SK-N-SH (cell line): Measurements from ENCODE around the gene AGAP1. TPM values are rescaled to one million over a fixed set of nuclear protein-coding genes. Genes with fewer than 3 reads are reported as not detected.

Source experiments
- CTCF ChIA-PET: fragments of 300-600, 350-600 bp; formaldehyde crosslinking; extraction: SDS; loops from one replicate; lab custom pipeline; 2021; lab: Yijun Ruan, JAX
- POLR2A ChIA-PET: fragments of 350-600 bp; sonication (Branson Sonifier 250); formaldehyde crosslinking; extraction: SDS; loops from one replicate; lab custom pipeline; 2020; ENCODE audit warnings: antibody characterized with exemption, inconsistent platforms; lab: Yijun Ruan, JAX
- DNase-seq: peaks from one replicate; pipeline ENCODE4 v3.0.0; 2012
- H2AFZ ChIP-seq: fragments of 200-600 bp; sonication (generic); 2 replicates; pipeline ENCODE4 v1.8.1; 2016; ENCODE audit warnings: antibody characterized with exemption, mild to moderate bottlenecking, low read depth
- H3F3A ChIP-seq: fragments of 200-600 bp; sonication (generic); replicated peaks from 2 replicates; pipeline ENCODE3; 2016; ENCODE audit warnings: antibody characterized with exemption, mild to moderate bottlenecking; ENCODE audit not compliant: insufficient read depth
- H3K27ac ChIP-seq, 2 experiments: fragments of 200-500 bp in 1 of 2; fragments of 200-600 bp in 1 of 2; sonication (Bioruptor generic) in 1 of 2; sonication (generic), shearing (Covaris generic) in 1 of 2; 2 replicates each; pipeline versions ENCODE4 v1.5.1 to v1.6.1; 2014 to 2016; ENCODE audit warnings: low read depth in 2 of 2, inconsistent platforms in 1 of 2, low read length in 1 of 2, mild to moderate bottlenecking in 1 of 2, mixed read lengths in 1 of 2
- H3K27me3 ChIP-seq: fragments of 200-600 bp; sonication (generic), shearing (Covaris generic); 2 replicates; pipeline ENCODE4 v1.6.1; 2016; ENCODE audit warnings: mixed run types; ENCODE audit not compliant: insufficient read depth
- H3K36me3 ChIP-seq, 2 experiments: fragments of 200-500 bp in 1 of 2; fragments of 200-600 bp in 1 of 2; sonication (Bioruptor generic) in 1 of 2; sonication (generic) in 1 of 2; replicated peaks in 1 of 2; 2 replicates each; pipeline versions ENCODE3 to v1.5.1; 2014 to 2016; ENCODE audit warnings: low read length in 1 of 2, mild to moderate bottlenecking in 1 of 2; ENCODE audit not compliant: insufficient read depth in 2 of 2, control insufficient read depth in 1 of 2
- H3K4me1 ChIP-seq, 2 experiments: fragments of 200-500 bp in 1 of 2; fragments of 200-600 bp in 1 of 2; sonication (Bioruptor generic) in 1 of 2; sonication (generic), shearing (Covaris generic) in 1 of 2; 2 replicates each; pipeline versions ENCODE4 v1.5.1 to v1.6.1; 2014 to 2016; ENCODE audit warnings: low read depth in 1 of 2, low read length in 1 of 2, mixed run types in 1 of 2; ENCODE audit not compliant: insufficient read depth in 2 of 2, control insufficient read depth in 1 of 2
- H3K4me2 ChIP-seq: fragments of 200-600 bp; sonication (generic), shearing (Covaris generic); 2 replicates; pipeline ENCODE4 v1.6.1; 2017; ENCODE audit warnings: mixed run types
- H3K4me3 ChIP-seq, 2 experiments: fragments of 200-500 bp in 1 of 2; fragments of 200-600 bp in 1 of 2; sonication (Bioruptor generic) in 1 of 2; sonication (generic), shearing (Covaris generic) in 1 of 2; 2 replicates each; pipeline versions ENCODE4 v1.5.1 to v1.8.1; 2014 to 2016; ENCODE audit warnings: low read depth in 2 of 2, inconsistent platforms in 1 of 2, low read length in 1 of 2, mild to moderate bottlenecking in 1 of 2, mixed read lengths in 1 of 2, moderate library complexity in 1 of 2
- H3K79me2 ChIP-seq: fragments of 200-600 bp; sonication (generic); 2 replicates; pipeline ENCODE4 v1.8.1; 2017; ENCODE audit warnings: mild to moderate bottlenecking; ENCODE audit not compliant: insufficient read depth
- H3K9ac ChIP-seq: fragments of 200-600 bp; sonication (generic); 2 replicates; pipeline ENCODE4 v1.6.1; 2017; ENCODE audit warnings: mixed run types
- H3K9me2 ChIP-seq: fragments of 200-600 bp; sonication (generic); 2 replicates; pipeline ENCODE4 v1.6.1; 2017; ENCODE audit warnings: mixed run types
- H3K9me3 ChIP-seq: fragments of 200-600 bp; sonication (generic); 2 replicates; pipeline ENCODE4 v1.6.1; 2017; ENCODE audit warnings: mixed run types, mild to moderate bottlenecking, moderate library complexity
- H4K20me1 ChIP-seq: fragments of 200-600 bp; sonication (generic); 2 replicates; pipeline ENCODE4 v1.6.1; 2017; ENCODE audit warnings: mild to moderate bottlenecking, mixed run types; ENCODE audit not compliant: insufficient read depth
- ELF1 ChIP-seq: IDR thresholded peaks from 2 replicates; pipeline ENCODE4 v1.4.0; 2012
- EZH2phosphoT487 ChIP-seq: fragments of 200-600 bp; sonication (generic); IDR thresholded peaks from 2 replicates; pipeline ENCODE4 v1.6.1; 2017; ENCODE audit warnings: low read depth, mixed run types, mild to moderate bottlenecking, antibody characterized with exemption, moderate library complexity, borderline replicate concordance
- GABPA ChIP-seq: IDR thresholded peaks from 2 replicates; pipeline ENCODE4 v1.4.0; 2012; ENCODE audit warnings: low read depth, mild to moderate bottlenecking
- NRF1 ChIP-seq: IDR thresholded peaks from 2 replicates; pipeline ENCODE4 v1.6.1; 2012; ENCODE audit warnings: low read depth, mild to moderate bottlenecking, low read length
- RAD21 ChIP-seq: IDR thresholded peaks from 2 replicates; pipeline ENCODE4 v1.6.1; 2012; ENCODE audit warnings: mild to moderate bottlenecking, low read length
- SMC3 ChIP-seq: IDR thresholded peaks from 2 replicates; pipeline ENCODE4 v1.6.1; 2012; ENCODE audit warnings: low read depth, low read length, improper control_type of control experiment
- TEAD4 ChIP-seq: IDR thresholded peaks from 2 replicates; pipeline ENCODE4 v1.4.0; 2012; ENCODE audit warnings: mild to moderate bottlenecking, borderline replicate concordance; ENCODE audit not compliant: insufficient read depth
- WGBS: methylation state at CpG from one replicate; pipeline ENCODE4 v1.1.6; 2017; ENCODE audit warnings: low lambda C conversion rate; 5-methylcytosine and 5-hydroxymethylcytosine counted together
- polyA plus RNA-seq, 3 experiments: library from polyadenylated mRNA; depleted of rRNA; stranded (reverse); fragments of >200 nt; gene quantifications; 2 replicates each; pipeline ENCODE4 v1.2.3, GENCODE V29; 2012
- TF ChIP-seq, protein P1 (sequence below): IDR thresholded peaks from 2 replicates; pipeline ENCODE4; 2012
- TF ChIP-seq, protein P2 (sequence below): IDR thresholded peaks from 2 replicates; pipeline ENCODE4 v1.6.1; 2012; ENCODE audit warnings: mild to moderate bottlenecking, low read depth, low read length, moderate library complexity

Gene AGAP1
- polyA plus RNA-seq, 1 of the 3 experiments (the other 2 are of a cell fraction), result 8.8 TPM

DNA sequence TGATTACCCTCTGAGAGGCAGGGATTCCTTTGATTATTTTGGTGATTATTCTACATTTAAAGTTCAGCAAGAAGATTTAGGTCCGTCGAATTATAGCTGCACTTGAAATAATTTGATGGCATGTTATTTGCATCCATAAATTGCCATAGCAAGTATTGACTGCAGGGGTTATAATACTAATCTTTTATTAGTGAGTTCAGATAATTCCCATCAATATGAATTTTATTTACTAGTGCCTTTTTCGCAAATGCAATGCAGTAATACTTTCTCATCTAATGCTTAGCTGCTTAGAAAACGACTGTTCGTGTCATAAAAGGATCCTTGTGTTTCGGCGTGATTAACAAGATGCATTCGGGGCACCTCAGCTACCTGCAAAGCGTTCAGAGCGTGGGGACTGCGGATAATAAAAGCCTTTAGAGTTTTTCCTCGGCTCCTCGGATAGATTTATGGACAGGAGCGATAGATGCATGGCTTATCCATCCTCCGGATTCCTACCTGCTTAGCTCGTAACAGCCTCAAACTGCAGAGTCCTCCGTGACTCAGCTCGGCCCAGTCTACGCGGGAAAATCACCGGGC, 676.8 kb downstream of the AGAP1 start (continued):
- TF ChIP-seq, protein P1, sequence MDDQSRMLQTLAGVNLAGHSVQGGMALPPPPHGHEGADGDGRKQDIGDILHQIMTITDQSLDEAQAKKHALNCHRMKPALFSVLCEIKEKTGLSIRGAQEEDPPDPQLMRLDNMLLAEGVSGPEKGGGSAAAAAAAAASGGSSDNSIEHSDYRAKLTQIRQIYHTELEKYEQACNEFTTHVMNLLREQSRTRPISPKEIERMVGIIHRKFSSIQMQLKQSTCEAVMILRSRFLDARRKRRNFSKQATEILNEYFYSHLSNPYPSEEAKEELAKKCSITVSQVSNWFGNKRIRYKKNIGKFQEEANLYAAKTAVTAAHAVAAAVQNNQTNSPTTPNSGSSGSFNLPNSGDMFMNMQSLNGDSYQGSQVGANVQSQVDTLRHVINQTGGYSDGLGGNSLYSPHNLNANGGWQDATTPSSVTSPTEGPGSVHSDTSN, result no peak
- TF ChIP-seq RAD21 (no peak), GABPA (no peak), ELF1 (no peak), SMC3 (no peak), TEAD4 (no peak)
- TF ChIP-seq, protein P2, sequence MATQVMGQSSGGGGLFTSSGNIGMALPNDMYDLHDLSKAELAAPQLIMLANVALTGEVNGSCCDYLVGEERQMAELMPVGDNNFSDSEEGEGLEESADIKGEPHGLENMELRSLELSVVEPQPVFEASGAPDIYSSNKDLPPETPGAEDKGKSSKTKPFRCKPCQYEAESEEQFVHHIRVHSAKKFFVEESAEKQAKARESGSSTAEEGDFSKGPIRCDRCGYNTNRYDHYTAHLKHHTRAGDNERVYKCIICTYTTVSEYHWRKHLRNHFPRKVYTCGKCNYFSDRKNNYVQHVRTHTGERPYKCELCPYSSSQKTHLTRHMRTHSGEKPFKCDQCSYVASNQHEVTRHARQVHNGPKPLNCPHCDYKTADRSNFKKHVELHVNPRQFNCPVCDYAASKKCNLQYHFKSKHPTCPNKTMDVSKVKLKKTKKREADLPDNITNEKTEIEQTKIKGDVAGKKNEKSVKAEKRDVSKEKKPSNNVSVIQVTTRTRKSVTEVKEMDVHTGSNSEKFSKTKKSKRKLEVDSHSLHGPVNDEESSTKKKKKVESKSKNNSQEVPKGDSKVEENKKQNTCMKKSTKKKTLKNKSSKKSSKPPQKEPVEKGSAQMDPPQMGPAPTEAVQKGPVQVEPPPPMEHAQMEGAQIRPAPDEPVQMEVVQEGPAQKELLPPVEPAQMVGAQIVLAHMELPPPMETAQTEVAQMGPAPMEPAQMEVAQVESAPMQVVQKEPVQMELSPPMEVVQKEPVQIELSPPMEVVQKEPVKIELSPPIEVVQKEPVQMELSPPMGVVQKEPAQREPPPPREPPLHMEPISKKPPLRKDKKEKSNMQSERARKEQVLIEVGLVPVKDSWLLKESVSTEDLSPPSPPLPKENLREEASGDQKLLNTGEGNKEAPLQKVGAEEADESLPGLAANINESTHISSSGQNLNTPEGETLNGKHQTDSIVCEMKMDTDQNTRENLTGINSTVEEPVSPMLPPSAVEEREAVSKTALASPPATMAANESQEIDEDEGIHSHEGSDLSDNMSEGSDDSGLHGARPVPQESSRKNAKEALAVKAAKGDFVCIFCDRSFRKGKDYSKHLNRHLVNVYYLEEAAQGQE, result no peak

DNA sequence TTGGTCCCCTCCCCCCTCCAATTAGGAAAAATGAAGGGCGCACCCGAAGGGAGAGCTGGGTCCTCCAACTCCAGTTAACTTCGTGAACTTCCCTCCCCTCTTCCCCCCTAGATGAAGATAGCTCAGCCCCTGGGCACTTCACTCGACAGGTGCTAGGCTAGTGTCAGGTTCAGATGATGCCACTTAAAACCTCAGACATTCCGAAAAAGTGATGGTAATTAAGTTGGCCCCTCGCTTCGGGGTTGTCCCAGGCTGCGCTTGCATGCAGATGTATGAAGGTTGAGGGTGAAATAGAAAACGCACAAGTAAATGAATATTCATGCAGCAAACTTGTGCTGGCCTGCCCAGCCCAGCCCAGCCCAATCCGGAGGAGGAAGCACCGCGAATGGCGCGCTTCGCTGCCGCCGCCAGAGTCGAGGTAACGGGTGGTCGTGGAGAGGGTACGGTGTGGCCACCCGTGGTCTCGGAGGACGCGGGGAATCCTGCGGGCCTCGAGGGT, 677.4 kb downstream of the AGAP1 start:
- peak; percentile 19 for DNase-seq
- ChIA-PET CTCF (interaction anchor here (0.6 to 15.0 kb wide), 7 partner anchors 10 to 405 kb away, joined by 4 to 248 read pairs (median 6); no protein-coding TSS in a partner anchor), POLR2A (no interaction called here)
- peaks cover 0 to 5% of the 10 kb centered on the region in 2 experiments; a peak in 2 of 4 replicates for H3K4me1 ChIP-seq
- no peaks in the 10 kb centered on the region for H3K79me2 ChIP-seq
- H2AFZ ChIP-seq, result no peak overlapping the region
- H4K20me1 ChIP-seq, result no peaks in the 10 kb centered on the region
- no peak for TF ChIP-seq NRF1
- TF ChIP-seq EZH2phosphoT487, result peak; percentile 31
- H3K4me2 ChIP-seq, result no peak overlapping the region
- H3K36me3 ChIP-seq, result no peaks in the 10 kb centered on the region
- peaks cover 84% of the 10 kb centered on the region for H3K27me3 ChIP-seq
- no peak overlapping the region for H3K27ac ChIP-seq
- WGBS, result 18% methylated on average over 13 of the region's 27 CpGs
- peaks cover 11% of the 10 kb centered on the region for H3F3A ChIP-seq
- no peaks in the 10 kb centered on the region for H3K9me3 ChIP-seq
- H3K4me3 ChIP-seq, result no peak overlapping the region
- no peaks in the 10 kb centered on the region for H3K9me2 ChIP-seq
- H3K9ac ChIP-seq, result no peak overlapping the region
